NB4 (cell line): Measurements from ENCODE around the gene WNT7B.

Experiments
- DNase-seq: peaks from one replicate; pipeline ENCODE4 v3.0.0; 2010; ENCODE audit warnings: low read depth
- H3K4me3 ChIP-seq: one replicate; pipeline ENCODE4 v1.5.1; 2011; ENCODE audit warnings: mild to moderate bottlenecking, low read depth, low read length, moderate library complexity
- CTCF ChIP-seq: IDR thresholded peaks from one replicate; pipeline ENCODE4 v1.5.1; 2012; ENCODE audit warnings: low read depth, low read length
- MAX ChIP-seq: IDR thresholded peaks from 2 replicates; pipeline ENCODE4 v1.6.1; 2011; ENCODE audit warnings: low read depth, low read length
- MYC ChIP-seq: IDR thresholded peaks from 2 replicates; pipeline ENCODE4 v1.6.1; 2011; ENCODE audit warnings: low read depth, low read length
- POLR2A ChIP-seq: IDR thresholded peaks from 2 replicates; pipeline ENCODE4 v1.6.1; 2011; ENCODE audit warnings: mild to moderate bottlenecking; ENCODE audit not compliant: insufficient read length; ENCODE audit errors: extremely low read depth

The WNT7B gene

DNA sequence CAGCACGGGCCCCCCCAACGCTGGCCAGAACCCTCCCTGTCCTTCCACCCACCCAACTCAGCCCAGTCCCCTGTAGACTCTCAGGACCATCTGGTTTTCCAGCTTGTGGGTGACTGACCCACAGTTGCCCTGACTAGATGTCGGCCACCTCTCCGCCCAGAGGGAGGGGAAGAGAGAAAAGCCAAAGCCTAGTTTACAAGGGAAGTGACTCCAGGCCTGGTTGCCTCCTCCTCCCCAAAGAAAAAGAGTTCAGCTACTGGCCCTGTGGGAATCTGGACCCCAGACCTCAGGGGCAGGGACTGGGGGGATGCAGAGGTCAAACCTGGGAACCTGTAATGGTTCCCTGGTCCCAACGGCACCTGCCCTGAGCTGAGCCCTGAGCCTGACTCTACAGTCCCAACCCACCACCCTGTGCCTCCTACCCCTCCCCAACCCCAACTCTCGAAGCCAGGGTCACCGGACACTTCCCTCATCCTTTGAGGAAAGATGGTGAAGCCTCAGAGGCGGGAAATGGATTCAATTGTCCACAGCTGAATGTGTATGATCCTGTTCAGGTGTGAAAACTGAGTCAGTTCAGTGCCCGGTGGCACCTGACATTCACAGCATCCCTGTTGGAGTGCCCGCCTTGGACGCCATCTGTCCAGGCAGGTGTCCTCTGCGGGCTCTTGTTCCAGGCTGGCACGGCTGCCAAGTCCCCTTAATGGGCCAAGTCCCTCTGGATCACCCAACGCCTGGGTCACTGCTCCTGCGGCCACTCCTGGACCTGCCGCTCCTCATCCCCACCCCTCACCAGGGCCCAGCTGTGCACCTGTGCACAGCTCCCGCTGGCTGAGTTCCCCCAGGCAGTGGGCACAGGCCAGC lies 21.0 kb upstream of the WNT7B start:
- no peak for DNase-seq
- H3K4me3 ChIP-seq, result peak overlapping the region; percentile 7
- TF ChIP-seq CTCF (no peak), MAX (no peak), POLR2A (no peak), MYC (no peak)

DNA sequence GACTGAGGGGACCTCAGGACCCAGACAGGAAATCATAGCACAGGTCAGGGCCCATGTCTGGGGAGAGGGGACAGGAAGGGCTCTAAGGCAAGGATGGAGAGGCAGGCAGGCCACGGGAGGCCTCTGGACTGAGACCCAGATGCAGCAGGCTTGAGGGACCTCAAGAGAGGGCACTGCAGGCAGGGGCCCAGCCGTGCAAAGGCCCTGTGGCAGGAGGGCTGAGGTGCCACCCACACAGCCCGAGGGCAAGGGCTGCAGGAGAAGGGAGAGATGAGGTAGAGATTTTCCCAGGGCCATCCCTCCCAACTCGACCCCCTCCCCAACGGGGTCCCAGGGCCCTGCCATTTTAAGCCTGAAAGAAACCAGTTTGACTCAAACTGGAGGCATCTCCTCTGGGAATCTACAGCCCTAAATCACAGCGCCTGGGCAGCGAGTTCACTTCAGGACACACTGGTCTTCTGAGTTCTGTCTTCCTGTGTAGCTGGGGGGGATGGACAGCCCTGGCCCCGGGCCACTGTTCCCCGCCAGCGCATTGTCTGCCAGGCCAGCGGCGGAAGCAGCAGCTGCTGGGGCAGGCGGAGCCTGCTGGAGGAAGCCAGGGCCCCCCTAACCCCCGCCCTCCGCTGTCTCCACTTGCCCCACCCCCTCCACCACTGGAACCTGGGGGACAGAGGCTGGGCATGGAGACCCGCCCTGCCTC lies 20.3 kb upstream of the WNT7B start:
- TF ChIP-seq MAX (peak; percentile 38; the same call in 1 of the 2 replicates), CTCF (no peak), MYC (peak; percentile 33; the same call in 1 of the 2 replicates), POLR2A (no peak)
- H3K4me3 ChIP-seq, result no peak overlapping the region
- DNase-seq, result peak; percentile 91

- peak; percentile 89 for DNase-seq
- TF ChIP-seq MAX (peak; percentile 40), CTCF (no peak), MYC (no peak), POLR2A (no peak)
- H3K4me3 ChIP-seq, result no peak overlapping the region
Observed at GRCh38 chr22:45996241-45997076, 19.5 kb upstream of the WNT7B start.

- TF ChIP-seq CTCF (no peak), MAX (no peak), POLR2A (no peak), MYC (no peak)
- no peak for DNase-seq
- H3K4me3 ChIP-seq, result no peak overlapping the region
Observed at GRCh38 chr22:45995405-45996101, 18.6 kb upstream of the WNT7B start.
